Stimulated activated CD8-positive, alpha-beta memory T cell treated with anti-CD3 and anti-CD28 coated beads, Interleukin-4, amount 100 ng/mL, for 24 hours (primary cell): Measurements from ENCODE around the gene VAMP8.
"Not testable (repeated sequence)": the region's sequence is repeated elsewhere in the genome, so short reads cannot be mapped to it uniquely, and the experiment has no call there.

Experiments used
- DNase-seq: peaks from one replicate; pipeline ENCODE4 v3.0.0-alpha.2; 2020; ENCODE audit warnings: low read depth

The VAMP8 gene

DNA sequence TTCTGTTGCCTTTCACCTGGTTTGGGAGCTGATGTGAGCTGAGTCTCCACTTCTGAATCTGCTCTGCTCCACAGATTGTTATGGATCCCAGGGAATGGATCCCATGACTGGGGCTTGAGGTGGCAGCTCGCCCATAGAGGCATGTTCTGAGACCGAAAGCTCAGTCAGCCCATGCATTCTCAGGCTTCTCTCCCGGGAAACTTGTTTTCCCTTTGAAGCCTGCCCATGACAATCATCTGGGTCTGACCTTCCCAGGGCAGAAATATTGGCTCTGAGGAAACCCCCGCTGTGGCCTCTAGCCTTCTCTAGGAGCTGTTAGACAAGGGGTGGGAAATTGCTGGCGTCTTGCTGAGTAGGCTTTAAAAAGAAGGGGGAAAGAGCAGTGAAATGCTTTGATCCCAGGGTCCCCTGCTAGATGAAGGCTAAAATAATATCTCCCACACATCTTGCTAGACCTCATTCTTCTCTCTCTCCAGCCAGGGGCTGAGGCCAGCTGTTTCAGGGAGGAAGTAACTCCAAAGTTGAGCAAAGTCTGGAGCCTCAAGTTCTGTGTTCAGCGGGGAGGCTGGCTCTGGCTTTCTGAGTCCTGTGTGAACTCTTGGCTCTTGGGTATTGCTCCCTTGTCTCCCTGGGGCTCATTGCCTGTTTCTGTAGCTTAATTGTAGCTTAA is 2.0 kb downstream of the VAMP8 start:
- DNase-seq: no peak

DNA sequence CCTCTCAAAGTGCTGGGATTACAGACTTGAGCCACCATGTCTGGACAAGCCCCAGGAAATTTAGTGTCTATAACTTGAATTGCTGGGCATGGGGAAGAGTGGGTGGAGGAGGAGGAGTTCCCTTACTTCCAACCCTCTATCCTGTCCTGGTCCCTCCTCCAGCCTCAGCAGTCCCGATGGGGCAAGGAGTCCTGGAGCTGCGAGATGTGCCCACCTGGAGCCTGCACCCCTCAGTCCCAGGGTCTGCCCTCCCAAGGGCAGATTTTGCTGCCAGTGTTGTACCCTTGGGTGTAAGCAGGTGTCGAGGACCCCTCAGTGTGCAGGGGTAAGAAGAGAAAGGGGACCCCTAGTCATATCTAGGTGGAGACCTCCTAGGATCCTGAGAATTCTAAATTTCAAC is 2.8 kb downstream of the VAMP8 start:
- DNase-seq: no peak

DNA sequence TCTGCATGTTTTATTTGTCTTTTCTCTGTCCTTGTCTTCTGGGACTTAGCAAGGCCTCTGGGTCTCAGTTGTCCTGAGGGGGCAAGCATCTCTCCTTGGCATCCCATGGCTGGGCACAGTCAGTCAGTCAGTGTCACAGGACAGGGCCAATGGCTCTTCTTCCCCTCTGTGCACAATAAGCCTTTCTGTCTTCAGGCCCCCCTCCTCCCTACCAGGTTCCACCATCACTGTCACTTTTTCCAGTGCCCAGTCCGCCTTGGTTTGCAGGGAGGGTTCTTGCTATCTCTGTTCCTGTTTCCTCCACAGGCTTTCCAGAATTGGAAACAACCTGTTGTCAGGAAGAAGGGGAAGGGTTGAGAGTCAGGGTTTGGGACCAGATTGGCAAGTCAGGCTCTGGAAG is 5.1 kb downstream of the VAMP8 start:
- DNase-seq: no peak

DNA sequence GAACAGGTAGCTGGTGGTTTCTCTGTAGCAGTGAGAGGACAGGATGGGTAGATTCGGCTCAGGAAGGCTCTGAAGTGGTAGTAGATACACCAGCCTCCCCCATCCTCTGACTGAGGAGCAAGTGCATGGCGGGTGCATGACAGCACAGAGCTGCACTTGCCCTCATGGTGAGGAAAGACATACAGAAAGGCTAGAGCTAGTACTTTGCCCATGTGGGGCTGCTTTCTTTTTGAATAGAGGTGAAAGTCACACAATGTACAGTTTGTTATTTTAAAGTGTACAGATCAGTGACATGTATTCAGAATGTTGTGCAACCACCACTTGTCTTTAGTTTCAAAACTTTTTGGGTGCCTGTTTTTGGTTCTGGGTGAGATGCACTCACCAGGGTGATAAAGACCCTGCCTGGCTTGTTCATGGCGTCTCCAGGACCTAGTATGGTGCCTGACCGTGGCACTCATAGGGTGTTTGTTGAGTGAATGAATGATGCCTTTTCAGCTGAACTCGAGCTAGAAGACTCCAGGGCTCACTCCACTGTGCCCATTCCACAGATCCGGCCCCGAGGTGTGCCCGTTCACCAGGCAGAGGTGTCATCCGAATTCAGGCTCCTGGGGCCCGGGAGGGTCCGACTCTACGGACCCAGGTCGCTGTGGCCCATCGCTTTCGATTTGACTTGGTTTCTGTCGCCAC is 6.4 kb downstream of the VAMP8 start:
- no peak for DNase-seq

DNA sequence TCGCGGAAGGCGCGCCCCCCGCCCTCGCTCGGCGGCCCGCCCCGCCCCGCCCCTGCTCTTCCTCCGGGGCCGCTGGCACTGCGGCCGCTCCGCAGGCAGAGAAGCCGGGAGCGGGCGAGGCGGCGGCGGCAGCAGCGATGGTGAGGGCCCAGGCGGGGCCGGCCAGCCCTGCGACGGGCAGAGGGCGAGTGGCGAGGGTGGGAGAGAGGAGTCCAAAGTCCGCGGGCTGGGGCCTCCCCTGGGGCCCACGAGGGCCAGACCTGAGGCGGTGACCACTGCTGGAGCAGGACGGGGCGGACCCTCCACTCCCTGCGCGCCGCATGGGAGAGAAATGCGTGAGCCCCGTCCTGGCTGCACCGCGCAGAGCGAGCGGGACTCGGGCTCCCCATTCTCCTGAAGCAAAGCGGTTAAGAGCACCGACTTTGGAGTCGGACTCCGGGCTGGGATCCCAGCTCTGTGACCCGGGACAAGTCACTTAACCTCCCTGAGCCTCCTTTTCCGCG is 7.0 kb downstream of the VAMP8 start, which contains the start of gene VAMP5:
VAMP5 (plus strand) TSS at position 78 of the 503 bp plus-strand sequence; CDS start at position 138, 60 bp downstream.
- no peak for DNase-seq

DNA sequence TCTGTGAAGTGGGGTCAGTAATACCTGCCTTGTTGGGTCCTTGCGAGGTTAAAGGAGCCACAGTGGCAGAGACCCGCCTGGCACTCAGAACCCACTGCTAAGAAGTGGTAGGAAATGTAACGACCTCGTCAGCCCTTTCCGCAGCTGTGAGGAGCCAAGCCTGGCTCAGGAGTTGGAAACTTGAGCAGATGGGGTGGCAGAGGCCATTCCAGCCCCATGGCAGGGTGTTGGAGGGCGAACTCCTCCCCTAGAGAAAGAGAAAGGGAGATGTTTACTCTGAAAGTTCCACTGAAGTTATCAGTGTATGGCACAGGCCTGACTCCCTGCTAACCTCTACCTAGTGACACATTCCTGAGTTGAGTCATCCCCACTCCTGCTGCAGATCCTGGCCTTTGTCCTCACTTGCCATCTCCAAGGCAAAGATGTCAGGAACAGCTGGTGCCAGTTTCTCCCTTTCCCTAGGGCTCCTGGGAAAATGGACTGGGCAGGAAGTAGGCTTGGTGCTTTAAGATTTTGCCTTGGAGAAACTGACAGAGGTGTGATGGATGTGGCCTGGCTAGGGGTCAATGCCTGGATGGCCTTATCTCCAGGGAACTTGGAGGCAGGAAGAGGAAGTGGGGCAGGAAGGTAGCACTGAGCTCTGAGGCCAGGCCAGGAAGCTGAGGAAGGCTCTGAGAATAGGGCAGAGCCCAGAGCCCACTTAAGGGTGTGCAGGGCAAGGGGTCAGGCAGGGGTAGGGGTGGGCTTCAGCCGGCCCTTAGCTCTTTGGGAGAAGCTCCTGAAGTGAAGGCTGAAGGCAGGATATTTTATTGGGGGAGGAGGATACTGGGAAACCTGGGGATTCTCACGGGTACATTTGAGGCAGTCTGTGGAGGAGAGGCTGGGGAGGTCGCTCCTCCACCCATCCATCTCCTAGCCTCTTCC is 7.7 kb downstream of the VAMP8 start:
- no peak for DNase-seq

DNA sequence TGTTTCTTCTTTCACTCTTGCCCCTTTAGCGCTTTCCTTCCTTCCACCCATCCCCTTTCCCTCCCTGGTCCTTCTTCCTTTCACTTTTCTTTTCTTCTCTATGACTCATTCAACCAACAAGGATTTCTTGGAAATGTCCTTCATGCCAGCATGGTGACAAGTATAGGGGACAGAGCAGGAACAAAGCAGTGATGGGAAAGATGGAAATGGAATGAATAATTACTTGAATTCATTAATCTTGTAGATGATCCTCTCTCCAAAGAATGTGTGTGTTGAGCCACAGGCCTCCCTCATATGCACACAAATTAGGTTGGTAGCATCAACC is 8.4 kb downstream of the VAMP8 start:
- DNase-seq: no peak

DNA sequence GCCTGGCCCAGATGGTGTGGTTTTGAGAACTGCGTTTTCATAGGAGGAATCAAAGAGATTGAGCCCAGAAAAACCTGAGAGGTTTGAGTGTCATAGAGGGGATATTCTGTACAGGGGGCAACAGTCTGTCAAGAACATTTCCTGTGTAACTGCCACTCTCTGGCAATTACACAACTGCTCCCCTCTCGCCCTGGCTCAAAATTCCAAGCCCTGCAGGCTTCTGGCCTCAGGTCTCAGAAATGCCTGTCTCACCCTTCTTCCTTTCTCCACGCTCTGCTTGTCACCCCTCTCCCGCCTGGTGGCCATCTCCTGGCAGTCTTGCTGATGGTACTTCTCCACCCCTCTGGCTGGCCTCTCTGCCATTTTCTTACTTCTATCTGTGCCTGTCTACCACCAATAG is 10.8 kb downstream of the VAMP8 start:
- no peak for DNase-seq

DNA sequence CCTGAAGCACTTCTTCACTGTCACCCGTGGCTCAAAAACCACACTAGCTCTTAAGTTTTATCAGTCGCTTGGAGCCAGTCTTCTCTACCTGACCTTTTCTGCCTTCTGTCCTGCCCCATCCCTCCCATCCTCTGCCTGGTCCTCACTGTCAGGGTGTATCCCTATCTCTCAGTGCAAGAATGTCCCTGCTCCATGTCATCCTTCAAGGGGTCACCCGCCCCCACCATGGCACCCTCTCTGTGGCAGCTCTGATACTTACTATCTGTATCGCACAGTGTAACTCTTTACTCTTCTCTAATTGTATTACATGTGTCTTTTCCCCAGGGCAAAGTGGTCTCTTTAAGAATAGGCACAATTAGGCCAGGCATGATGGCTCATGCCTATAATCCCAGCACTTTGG is 11.3 kb downstream of the VAMP8 start:
- no peak for DNase-seq

DNA sequence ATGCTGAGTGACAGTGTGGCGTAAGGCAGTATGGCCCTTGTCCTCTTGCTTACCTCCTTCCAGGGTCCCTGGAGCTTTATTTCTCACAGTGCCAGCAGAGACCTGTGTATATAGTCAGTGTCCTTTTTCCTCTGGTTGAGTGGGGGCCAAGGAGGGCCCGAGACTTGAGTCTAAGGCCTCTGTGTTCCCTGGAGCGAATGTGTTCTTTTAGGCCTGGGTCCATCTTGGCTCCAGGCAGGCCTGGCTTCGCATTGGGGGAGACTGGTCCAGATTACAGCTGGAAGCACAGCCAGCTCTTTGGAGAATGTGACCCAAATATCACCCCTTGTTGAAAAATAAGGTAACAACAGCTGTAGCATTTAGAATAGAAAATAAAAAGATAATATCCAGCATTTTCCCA is 11.8 kb downstream of the VAMP8 start:
- DNase-seq: no peak

DNA sequence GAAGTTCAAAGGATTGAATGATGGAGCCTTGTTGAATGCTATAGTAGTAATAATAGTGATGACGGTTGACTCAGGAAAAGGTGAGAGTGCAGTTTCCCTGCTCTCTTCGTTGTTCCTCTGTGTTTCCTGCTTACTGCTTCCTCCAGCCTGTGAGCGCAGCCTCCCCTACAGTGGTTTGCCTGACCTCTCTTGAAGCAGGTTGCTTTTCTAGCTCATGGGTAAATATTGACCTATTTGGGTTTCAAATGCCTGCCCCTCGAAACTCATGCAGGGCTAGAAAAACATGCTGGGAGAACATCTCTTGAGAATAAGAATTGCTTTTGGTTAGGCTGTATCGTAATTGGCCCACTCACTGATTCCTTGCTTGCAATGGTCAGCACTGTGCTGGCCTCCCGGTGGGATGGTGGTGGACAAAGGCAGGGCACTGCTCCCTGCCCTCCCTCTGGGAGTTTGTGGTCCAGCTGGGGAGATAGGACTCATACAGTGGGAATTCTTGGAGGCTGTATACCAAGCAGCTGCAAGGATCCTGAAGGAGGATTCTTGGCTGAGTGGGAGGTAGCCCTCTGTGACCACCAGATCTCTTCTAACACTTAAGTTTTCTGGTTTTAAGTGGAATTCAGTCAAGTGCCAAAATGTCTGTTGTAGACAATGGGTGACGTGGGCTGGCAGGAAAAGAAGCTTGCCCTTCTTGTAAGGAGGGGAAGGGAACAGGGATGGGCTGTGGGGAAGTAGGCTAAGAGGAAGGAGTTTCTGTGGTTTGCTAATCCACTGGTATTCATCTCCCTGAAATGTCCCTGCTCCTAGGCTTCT is 12.8 kb downstream of the VAMP8 start:
- no peak for DNase-seq

DNA sequence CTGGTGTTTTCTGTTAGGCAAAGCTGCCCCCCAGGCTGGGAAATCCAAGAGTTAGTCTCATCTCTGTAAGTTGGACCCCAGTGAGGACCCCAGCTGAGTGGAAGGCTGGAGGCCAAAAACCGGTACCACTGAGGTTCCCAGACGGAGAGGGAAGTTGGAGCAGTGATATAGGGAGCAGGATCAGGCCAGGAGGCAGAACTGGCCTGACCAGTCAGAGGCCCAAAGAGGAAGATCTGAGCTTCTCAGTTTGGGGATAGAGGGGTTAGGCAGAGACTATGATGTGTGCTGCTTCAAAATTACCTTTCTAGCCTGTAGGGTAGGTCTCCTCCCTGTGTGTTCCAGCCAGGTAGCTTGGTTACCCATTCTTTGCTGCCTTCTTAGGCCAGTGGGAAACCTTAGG is 13.6 kb downstream of the VAMP8 start:
- no peak for DNase-seq

DNA sequence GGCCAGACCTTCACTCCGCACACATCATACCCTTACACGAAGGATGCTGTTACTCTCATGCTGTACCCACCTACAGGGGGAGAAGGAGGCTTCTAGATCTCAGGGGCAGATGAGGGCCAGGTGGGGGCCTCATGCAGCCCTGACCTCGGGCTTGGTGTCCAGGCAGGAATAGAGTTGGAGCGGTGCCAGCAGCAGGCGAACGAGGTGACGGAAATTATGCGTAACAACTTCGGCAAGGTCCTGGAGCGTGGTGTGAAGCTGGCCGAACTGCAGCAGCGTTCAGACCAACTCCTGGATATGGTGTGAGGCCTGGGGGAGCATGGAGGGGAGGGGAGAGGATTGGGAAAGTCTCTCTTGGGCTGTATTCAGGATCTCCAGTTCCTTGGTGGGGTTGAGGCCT is 14.2 kb downstream of the VAMP8 start:
- DNase-seq: no peak

DNA sequence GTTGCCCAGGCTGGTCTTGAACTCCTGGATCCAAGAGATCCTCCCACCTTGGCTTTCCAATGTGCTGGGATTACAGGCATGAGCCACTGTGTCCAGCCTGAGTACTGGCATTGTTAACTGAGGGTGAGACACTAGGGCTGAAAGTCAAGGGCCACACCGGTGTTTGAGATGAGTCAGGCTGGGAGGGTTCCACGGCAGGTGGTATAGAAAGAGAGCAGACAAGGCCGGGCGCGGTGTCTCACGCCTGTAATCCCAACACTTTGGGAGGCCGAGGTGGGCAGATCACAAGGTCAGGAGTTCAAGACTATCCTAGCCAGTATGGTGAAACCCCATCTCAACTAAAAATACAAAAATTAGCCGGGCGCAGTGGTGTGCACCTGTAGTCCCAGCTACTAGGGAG is 14.9 kb downstream of the VAMP8 start:
- not testable (repeated sequence) for DNase-seq

DNA sequence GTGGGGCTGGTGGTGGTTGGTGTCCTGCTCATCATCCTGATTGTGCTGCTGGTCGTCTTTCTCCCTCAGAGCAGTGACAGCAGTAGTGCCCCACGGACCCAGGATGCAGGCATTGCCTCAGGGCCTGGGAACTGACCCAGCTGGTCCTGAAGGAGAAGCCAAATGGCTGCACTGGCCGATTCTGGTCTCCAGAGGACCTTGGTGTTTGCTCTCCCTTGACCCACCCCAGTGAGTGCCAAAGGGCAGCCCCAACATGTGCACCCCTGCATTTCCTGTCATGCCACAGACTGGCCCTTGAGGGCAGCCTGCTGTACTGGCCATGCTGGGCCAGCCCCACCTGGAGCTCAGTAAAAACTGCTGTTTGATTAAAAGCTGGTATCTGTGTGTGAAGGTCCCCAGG is 15.6 kb downstream of the VAMP8 start:
- DNase-seq: no peak

DNA sequence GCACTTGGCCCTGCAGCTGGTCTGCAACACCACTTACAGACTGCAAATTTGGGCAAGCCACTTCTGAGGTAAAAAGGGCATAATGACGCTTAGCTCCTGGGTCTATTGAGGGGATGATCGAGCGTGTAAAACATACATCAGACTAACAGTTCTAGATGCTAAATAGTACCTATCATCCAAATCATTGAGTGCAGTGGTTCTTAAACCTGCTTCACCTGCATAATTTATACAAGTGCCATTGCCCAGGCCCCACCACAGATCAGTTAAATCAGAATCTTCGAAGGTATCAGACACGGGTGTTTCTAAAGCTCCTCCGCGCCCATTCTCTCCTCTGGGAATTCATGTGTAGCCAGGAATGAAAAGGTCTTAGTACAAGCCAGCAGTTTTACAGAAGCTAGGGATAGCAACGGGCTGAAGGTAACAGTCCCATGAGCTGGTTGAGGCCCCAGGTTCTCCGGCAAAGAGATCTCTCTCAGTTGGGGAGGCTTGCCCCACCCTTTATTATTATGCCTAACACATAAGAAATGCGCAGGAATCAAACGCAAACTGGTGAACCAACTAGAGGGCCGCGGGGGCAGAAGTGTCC is 17.4 kb downstream of the VAMP8 start:
- DNase-seq: no peak

DNA sequence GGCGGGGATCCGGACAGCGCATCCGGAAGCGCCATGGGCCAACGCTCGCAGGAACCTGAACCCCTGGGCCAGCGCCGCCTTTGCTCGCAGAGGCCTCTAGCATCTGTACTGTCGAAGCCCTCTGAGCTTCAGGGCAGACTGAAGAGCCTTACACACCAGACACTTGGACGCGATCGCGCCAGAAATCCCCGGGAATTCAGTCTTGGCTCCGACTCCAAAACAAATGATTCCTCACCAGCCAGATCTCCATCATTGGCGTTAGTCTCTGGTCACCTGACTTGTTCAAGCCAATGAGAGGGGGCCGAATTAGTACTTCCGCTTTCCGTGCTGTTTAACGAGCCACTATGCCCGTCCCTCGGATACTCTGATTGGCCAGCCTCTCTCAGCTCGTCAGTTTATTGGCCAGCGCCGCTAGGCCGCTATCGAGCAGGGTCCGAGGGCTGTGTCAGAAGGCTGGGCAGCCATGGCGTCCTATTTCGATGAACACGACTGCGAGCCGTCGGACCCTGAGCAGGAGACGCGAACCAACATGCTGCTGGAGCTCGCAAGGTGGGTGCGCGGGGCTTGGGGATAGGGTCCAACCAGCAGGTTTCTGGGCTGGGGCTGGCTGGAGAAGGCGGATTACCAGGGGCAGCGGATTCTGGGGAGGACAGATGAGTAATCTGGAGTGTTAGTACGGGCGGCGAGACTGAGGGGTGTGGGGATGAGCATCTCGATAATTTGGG is 18.1 kb downstream of the VAMP8 start, which contains the start of gene RNF181:
RNF181 (plus strand) TSS at position 445 of the 725 bp plus-strand sequence; CDS start at position 464, 19 bp downstream.
- peak; percentile 79 for DNase-seq

DNA sequence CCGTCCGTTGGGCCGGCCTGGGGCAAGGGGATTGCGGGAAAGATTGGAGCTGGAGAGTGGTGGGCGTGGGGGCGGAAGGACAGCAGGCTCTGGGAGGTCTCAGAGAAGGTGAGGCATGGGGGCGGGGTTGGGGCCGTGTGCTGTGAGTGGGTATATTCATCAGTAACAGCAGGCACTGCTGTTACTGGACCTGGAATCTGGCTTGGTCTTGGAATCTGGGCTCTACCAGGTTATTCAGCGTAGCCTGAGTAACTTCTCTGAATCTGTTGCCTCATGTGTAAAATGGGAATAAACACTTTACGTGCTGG is 18.6 kb downstream of the VAMP8 start:
- DNase-seq: no peak

DNA sequence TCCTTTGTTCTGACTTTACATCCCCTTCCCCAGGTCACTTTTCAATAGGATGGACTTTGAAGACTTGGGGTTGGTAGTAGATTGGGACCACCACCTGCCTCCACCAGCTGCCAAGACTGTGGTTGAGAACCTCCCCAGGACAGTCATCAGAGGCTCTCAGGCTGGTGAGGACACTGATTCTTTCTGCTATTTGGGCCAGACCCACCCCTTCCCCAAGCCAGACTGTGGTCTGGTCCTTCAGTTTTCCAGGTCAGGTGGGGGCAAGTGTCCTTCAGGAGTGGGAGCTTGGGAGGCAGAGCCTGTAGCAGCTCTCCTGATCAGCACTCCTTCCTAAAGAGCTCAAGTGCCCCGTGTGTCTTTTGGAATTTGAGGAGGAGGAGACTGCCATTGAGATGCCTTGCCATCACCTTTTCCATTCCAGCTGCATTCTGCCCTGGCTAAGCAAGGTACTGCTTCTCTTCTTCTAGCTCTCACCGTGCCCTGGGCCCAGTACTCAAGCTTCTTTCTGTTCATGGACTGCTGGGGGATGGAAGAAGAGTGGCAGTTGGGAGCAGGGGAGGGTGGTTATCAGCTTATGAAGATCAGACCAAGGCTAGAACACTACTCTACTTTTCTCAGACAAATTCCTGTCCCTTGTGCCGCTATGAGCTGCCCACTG is 19.2 kb downstream of the VAMP8 start:
- DNase-seq: no peak

DNA sequence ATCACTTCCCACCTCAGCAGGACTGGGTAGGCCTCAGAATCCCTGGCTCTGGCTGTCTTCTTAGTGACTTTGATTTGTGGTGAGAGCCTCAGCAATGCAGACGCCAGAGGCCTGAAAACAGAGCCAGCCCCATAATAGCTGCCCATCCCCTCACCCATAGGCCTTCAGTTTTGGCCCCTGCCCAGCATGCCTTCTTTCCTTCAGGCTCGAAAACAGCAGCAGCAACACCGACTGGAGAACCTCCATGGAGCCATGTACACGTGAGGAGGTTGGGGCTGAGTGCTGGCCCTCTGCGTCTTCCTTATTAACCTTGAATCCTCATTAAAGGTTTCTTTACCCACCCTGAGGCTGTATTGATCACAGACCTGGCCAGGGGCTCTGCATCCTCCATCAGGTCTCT is 19.9 kb downstream of the VAMP8 start:
- DNase-seq: no peak
